Lung (tissue), 12 donors: Measurements from ENCODE around the gene CTCF. TPM values are rescaled to one million over a fixed set of nuclear protein-coding genes. Genes with fewer than 3 reads are reported as not detected.

Experiments
- ATAC-seq: fragments of 200-7000 bp; cut with Tn5 transposase; one replicate; pipeline ENCODE4 v1.9.1; 2020; ENCODE audit warnings: moderate number of reproducible peaks; ENCODE audit not compliant: insufficient read depth, low FRiP score
- DNase-seq, 3 donors: peaks; one replicate each; pipeline ENCODE4 v3.0.0-alpha.2; 2013 to 2017
- H3K27ac ChIP-seq, 2 donors: one replicate each; pipeline ENCODE4 v1.5.1; 2013; ENCODE audit warnings: mild to moderate bottlenecking in 2 of 2, moderate library complexity in 2 of 2, control low read depth in 1 of 2, inconsistent platforms in 1 of 2, low read depth in 1 of 2, low read length in 1 of 2
- H3K27me3 ChIP-seq, 3 donors: one replicate each; pipeline ENCODE4 v1.5.1; 2013; ENCODE audit warnings: low read length in 2 of 3; ENCODE audit not compliant: control insufficient read depth in 3 of 3, insufficient read depth in 3 of 3
- H3K36me3 ChIP-seq, 4 donors: one replicate each; pipeline ENCODE4 v1.5.1; 2013; ENCODE audit warnings: low read length in 4 of 4, mild to moderate bottlenecking in 1 of 4, moderate library complexity in 1 of 4; ENCODE audit not compliant: control insufficient read depth in 4 of 4, insufficient read depth in 4 of 4
- H3K4me1 ChIP-seq, 5 donors: one replicate each; pipeline ENCODE4 v1.5.1; 2013; ENCODE audit warnings: low read length in 5 of 5, mild to moderate bottlenecking in 2 of 5, moderate library complexity in 1 of 5; ENCODE audit not compliant: control insufficient read depth in 5 of 5, insufficient read depth in 5 of 5
- H3K4me3 ChIP-seq: one replicate; pipeline ENCODE4 v1.5.1; 2013; ENCODE audit warnings: mild to moderate bottlenecking, control low read depth, moderate library complexity
- H3K9ac ChIP-seq, 2 donors: one replicate each; pipeline ENCODE4 v1.5.1; 2013; ENCODE audit warnings: low read length in 2 of 2, control low read depth in 1 of 2; ENCODE audit not compliant: insufficient read depth in 1 of 2
- H3K9me3 ChIP-seq, 4 donors: one replicate each; pipeline ENCODE4 v1.5.1; 2013; ENCODE audit warnings: low read length in 3 of 4, mild to moderate bottlenecking in 1 of 4, moderate library complexity in 1 of 4; ENCODE audit not compliant: control insufficient read depth in 4 of 4, insufficient read depth in 3 of 4
- CTCF ChIP-seq: IDR thresholded peaks from 2 replicates; pipeline ENCODE4 v1.5.1; 2012; ENCODE audit warnings: mild to moderate bottlenecking; ENCODE audit errors: control extremely low read depth, extremely low read depth
- WGBS, 2 donors: extraction: QIAGEN DNeasy Blood & Tissue Kit; methylation state at CpG; one replicate each; pipeline ENCODE4 v1.1.7; 2013; 5-methylcytosine and 5-hydroxymethylcytosine counted together
- polyA plus RNA-seq, 2 donors: library from polyadenylated mRNA; stranded (reverse); fragments of 200-250 nt; gene quantifications; one replicate each; pipeline ENCODE4 v1.2.1, GENCODE V29; 2013
- total RNA-seq, 2 donors: library from RNA; depleted of rRNA in 1 of 2; stranded (reverse); fragments of >200 nt in 1 of 2; gene quantifications; one replicate each; pipeline ENCODE4 v1.2.1, GENCODE V29; 2014 to 2021
- donor health status: control.
- donor health status: control.
- donor health status: Bipolar disorder and iron deficiency.
- donor health status: healthy.
- donor health status: DM: yes; HTN: yes; CAD: no.

CTCF gene
- total and polyA plus RNA-seq, 4 donors = 16.7 to 54.2 (median 23.3) TPM

GRCh38 chr16:67562918-67563707 lies 787 bp downstream of the CTCF start:
- no peak for TF ChIP-seq CTCF
- Histone ChIP-seq H3K4me3 (peak overlapping the region; percentile 97), H3K9me3 (no peaks in the 10 kb centered on the region), H3K9ac (peak overlapping the region; percentile 84 to 86), H3K36me3 (no peaks in the 10 kb centered on the region), H3K27me3 (no peaks in the 10 kb centered on the region), H3K27ac (peak overlapping the region; percentile 99 to 100), H3K4me1 (peaks cover 4 to 19% (median 8%) of the 10 kb centered on the region in 5 donors)
- peak; percentile 17 for ATAC-seq
- DNase-seq = peak; percentile 76 to 77 (median 77)
- 0% methylated on average over 83 to 94 of the region's 96 CpGs for WGBS, 2 donors

- Histone ChIP-seq H3K36me3 (peaks cover 0 to 1% (median 0%) of the 10 kb centered on the region in 4 donors), H3K4me1 (peaks cover 4 to 19% (median 8%) of the 10 kb centered on the region in 5 donors), H3K9ac (peak overlapping the region; percentile 84 to 86), H3K9me3 (no peaks in the 10 kb centered on the region), H3K27ac (peak overlapping the region; percentile 99 to 100), H3K4me3 (peak overlapping the region; percentile 97), H3K27me3 (no peaks in the 10 kb centered on the region)
- WGBS, 2 donors = 1% methylated on average over 20 of the region's 20 CpGs
- no peak for TF ChIP-seq CTCF
- no peak for ATAC-seq
- DNase-seq = peak; percentile 54 to 83 (median 80)
Measured at GRCh38 chr16:67563708-67564468, 1.6 kb downstream of the CTCF start.

- Histone ChIP-seq H3K4me1 (peaks cover 4 to 19% (median 8%) of the 10 kb centered on the region in 5 donors), H3K9ac (no peak overlapping the region), H3K4me3 (no peak overlapping the region), H3K27me3 (no peaks in the 10 kb centered on the region), H3K9me3 (no peaks in the 10 kb centered on the region), H3K36me3 (peaks cover 0 to 1% (median 0%) of the 10 kb centered on the region in 4 donors), H3K27ac (no peak overlapping the region)
- DNase-seq (no peak), ATAC-seq (no peak)
- TF ChIP-seq CTCF = no peak
- WGBS, 2 donors = 93 to 95% methylated on average over 8 of the region's 8 CpGs
Measured at GRCh38 chr16:67565470-67566100, 3.3 kb downstream of the CTCF start.
